ENCODE measurements around the gene DND1.
"Not testable (repeated sequence)": the region's sequence is repeated elsewhere in the genome, so short reads cannot be mapped to it uniquely, and the experiment has no call there.

Gene DND1

DNA sequence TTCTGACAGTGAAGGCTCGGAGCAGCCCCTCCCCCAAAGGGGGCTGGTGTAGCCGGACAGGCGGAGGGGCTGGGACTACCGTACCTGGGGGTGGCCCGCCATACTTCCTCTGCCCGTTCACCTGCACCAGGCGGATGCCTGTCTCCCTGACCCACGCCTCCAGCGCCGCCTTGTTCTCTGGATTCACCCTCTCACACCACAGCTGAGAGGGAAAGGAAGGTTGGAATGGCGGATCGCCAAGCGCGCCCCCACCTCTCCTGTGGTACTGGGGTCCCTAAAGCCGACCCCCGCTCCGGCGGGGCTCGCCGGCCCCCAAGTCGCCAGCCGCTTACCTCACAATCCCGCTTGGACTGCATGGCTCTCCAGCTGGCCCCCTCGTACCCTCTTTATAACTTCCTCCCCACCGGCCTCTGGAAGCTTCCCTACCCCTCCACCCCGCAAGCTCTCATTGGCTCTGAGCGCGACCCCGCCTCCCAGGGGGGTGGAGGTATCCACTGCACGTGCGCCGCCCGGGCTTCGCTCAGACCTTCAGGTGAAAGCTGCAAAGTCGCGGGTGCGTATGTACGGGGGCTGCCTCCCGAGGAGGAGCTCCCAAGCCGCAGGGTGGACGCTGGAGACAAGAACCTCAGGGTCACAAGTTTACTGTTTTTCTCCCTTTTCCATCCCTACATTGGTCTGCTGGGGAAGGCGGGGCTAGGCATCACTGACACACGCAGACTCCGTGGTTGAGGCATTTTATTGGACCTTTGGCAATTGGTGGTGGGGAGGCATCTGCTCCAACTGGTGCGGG, at the start of gene DND1:
Gene DND1, minus strand, starts transcription at position 390 of the 790 bp plus-strand sequence. Its CDS starts 34 bp downstream, at position 356.
- peak within 1 kb of the TSS; percentile 35 for H3K27ac Mint-ChIP-seq
- H3K4me1 Mint-ChIP-seq (ENCODE audit: low read depth): no peaks in the 10 kb centered on the region
- no peak for DNase-seq (ENCODE audit: low spot score)
- no peaks in the 10 kb centered on the region for H3K27me3 Mint-ChIP-seq (ENCODE audit: low read depth)
- no peaks in the 10 kb centered on the region for H3K9me3 Mint-ChIP-seq
- peaks cover 58% of the 10 kb centered on the region for H3K36me3 Mint-ChIP-seq (ENCODE audit: low read depth)
- no peak within 1 kb of the TSS for H3K4me3 Mint-ChIP-seq

DNA sequence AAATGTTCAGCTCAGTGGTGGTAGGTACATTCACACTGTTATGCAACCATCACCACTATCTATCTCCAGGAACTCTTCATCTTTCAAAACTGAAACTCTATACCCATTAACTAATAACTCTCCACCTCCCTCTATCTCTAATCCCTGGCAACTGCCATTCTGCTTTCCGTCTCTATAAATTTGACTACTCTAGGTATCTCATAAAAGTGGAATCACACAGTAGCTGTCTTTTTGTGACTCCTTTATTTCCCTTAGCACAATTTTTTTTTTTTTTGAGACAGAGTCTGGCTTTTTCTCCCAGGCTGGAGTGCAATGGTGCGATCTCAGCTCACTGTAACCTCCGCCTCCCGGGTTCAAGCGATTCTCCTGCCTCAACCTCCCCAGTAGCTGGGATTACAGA, 48.0 kb upstream of the DND1 start:
- not testable (repeated sequence) for H3K36me3 Mint-ChIP-seq (ENCODE audit: low read depth); H3K9me3 Mint-ChIP-seq; H3K4me3 Mint-ChIP-seq; H3K27ac Mint-ChIP-seq; DNase-seq (ENCODE audit: low spot score)
- peaks cover 15% of the 10 kb centered on the region for H3K27me3 Mint-ChIP-seq (ENCODE audit: low read depth)
- H3K4me1 Mint-ChIP-seq (ENCODE audit: low read depth): peaks cover 14% of the 10 kb centered on the region

DNA sequence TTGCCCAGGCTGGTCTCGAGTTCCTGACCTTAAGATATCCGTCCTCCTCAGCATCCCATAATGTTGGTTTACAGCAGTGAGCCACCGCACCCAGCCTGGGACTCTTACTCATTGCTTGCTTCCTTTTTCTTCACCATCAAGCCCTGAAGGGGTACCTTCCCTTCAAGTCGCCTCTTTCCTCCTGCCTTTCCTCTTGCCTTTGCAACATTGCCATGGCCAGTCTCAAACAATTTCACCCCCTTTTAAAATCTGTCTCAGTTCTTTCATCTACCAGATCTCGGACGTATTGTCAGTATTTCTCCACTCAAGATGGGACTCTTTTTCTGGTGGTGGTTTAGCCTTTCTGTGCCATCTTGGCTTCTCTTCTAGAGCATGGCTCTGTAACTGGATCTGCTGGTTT, 47.4 kb upstream of the DND1 start:
- H3K4me1 Mint-ChIP-seq (ENCODE audit: low read depth); H3K27ac Mint-ChIP-seq; DNase-seq (ENCODE audit: low spot score); H3K4me3 Mint-ChIP-seq; H3K36me3 Mint-ChIP-seq (ENCODE audit: low read depth); H3K9me3 Mint-ChIP-seq: not testable (repeated sequence)
- peaks cover 15% of the 10 kb centered on the region for H3K27me3 Mint-ChIP-seq (ENCODE audit: low read depth)

DNA sequence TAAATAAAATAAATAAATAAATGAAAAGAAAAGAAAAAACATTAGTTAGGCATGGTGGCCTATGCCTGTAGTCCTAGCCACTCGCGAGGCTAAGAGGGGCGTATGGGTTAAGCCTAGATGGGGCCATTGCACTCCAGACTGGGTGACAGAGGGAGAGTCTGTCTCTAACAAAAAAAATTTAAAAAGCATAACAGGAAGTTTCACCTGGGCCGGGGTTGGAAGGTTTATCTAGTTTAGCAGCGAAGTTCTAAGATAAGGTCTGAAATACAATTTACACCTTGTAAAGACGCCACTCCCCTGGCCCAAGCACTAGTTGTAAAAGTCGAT, 44.9 kb upstream of the DND1 start:
- Mint-ChIP-seq H3K4me1 (ENCODE audit: low read depth) (peaks cover 4% of the 10 kb centered on the region), H3K4me3 (peak overlapping the region; percentile 34), H3K27ac (peak overlapping the region; percentile 42), H3K27me3 (ENCODE audit: low read depth) (peaks cover 8% of the 10 kb centered on the region), H3K9me3 (no peaks in the 10 kb centered on the region), H3K36me3 (ENCODE audit: low read depth) (no peaks in the 10 kb centered on the region)
- no peak for DNase-seq (ENCODE audit: low spot score)

- peaks cover 13% of the 10 kb centered on the region for H3K4me1 Mint-ChIP-seq (ENCODE audit: low read depth)
- H3K4me3 Mint-ChIP-seq; H3K36me3 Mint-ChIP-seq (ENCODE audit: low read depth); DNase-seq (ENCODE audit: low spot score); H3K27ac Mint-ChIP-seq; H3K27me3 Mint-ChIP-seq (ENCODE audit: low read depth); H3K9me3 Mint-ChIP-seq: not testable (repeated sequence)
Observed at GRCh38 chr5:140716238-140716637, 42.9 kb upstream of the DND1 start.

DNA sequence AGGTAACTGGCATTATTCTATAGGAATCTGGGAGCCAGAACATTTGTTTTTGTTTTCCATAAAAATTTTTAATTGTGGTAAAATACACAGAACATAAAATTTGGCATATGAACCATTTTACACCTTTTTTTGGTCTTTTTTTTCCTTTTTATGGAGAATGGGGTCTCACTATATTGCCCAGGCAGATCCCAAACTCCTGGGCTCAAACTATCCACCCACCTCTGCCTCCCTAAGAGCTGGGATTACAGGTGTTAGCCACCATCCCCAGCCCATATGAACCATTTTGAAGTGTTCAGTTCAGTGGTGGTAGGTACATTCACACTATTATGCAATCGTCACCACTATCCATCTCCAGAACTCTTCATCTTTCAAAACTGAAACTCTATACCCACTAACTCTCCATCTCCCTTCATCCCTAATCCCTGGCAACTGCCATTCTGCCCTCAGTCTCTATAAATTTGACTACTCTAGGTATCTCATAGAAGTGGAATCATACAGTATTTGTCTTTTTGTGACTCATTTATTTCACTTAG, 40.3 kb upstream of the DND1 start:
- Mint-ChIP-seq H3K4me3 (no peak overlapping the region), H3K27ac (no peak overlapping the region), H3K27me3 (ENCODE audit: low read depth) (peaks cover 7% of the 10 kb centered on the region), H3K4me1 (ENCODE audit: low read depth) (peaks cover 22% of the 10 kb centered on the region), H3K9me3 (no peaks in the 10 kb centered on the region), H3K36me3 (ENCODE audit: low read depth) (peaks cover 2% of the 10 kb centered on the region)
- DNase-seq (ENCODE audit: low spot score): no peak

DNA sequence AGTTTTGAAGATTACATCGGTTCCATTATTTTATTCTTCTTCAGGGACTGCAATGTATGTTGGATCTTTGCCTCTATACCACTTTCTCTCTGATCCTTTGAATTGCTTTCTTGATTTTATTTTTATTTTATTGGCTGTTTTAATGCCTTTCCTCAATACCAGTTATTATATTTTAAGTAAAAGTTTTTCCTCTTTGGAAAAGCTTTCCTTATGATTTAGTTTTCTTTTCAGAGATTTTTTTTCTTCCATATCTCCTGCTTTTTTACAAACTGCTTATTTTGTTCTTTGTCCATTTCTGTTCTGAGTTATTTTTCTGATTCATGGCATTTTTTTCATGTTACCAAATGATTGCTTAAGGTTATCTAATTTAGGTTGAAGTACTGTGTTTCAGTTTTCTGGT, 38.4 kb upstream of the DND1 start:
- peaks cover 7% of the 10 kb centered on the region for H3K27me3 Mint-ChIP-seq (ENCODE audit: low read depth)
- no peaks in the 10 kb centered on the region for H3K9me3 Mint-ChIP-seq
- peak overlapping the region; percentile 64 for H3K27ac Mint-ChIP-seq
- no peak for DNase-seq (ENCODE audit: low spot score)
- H3K4me3 Mint-ChIP-seq: peak overlapping the region; percentile 98
- peaks cover 20% of the 10 kb centered on the region for H3K4me1 Mint-ChIP-seq (ENCODE audit: low read depth)
- peaks cover 2% of the 10 kb centered on the region for H3K36me3 Mint-ChIP-seq (ENCODE audit: low read depth)

DNA sequence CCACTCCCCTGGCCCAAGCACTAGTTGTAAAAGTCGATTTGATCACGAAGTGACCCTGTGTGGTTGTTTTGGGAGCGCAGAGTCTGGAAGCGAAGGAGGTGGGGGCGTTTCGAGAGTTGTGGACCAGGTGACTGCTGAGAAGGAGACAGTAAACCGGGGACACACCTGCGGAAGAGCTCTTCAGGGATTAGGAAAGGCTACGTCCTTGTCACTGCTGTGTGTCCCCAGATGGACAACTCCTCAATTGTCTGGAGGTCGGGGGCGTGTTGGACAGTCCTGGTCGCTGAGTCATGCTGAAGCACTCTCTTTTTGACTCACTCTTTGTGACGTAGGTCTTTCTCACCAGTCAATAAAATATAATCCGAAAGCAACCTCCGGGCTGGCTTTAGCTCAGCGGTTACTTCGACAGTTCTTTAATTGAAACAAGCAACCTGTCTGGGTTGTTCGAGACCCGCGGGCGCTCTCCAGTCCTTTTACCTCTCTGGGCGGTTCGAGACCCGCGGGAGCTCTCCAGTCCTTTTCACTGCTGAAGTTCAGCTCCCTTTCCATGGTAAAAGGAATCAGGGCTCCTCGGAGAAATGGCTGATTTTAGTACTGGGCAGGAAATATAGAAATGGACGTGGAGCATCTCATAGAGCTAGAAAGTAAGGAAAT, 37.6 kb upstream of the DND1 start:
- Mint-ChIP-seq H3K27me3 (ENCODE audit: low read depth) (peaks cover 7% of the 10 kb centered on the region), H3K4me1 (ENCODE audit: low read depth) (peaks cover 20% of the 10 kb centered on the region), H3K9me3 (no peaks in the 10 kb centered on the region), H3K36me3 (ENCODE audit: low read depth) (peaks cover 7% of the 10 kb centered on the region), H3K4me3 (peak overlapping the region; percentile 98), H3K27ac (peak overlapping the region; percentile 98)
- peak; percentile 90 for DNase-seq (ENCODE audit: low spot score)

DNA sequence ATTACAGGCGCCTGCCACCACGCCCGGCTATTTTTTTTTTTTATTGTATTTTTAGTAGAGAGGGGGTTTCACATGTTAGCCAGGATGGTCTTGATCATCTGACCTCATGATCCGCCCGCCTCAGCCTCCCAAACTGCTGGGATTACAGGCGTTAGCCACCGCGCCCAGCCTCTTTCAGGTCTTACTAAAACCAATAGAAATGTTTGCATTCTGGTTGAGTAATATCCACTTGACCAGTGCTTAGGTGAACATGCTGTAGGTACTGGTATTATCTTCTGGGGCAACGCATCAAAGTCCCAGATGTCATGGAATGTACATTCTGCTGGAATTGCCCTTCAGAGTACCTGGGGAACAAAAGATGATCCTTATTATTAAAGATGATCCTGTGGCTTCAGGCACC, 35.4 kb upstream of the DND1 start:
- Mint-ChIP-seq H3K36me3 (ENCODE audit: low read depth) (peaks cover 22% of the 10 kb centered on the region), H3K4me1 (ENCODE audit: low read depth) (peaks cover 20% of the 10 kb centered on the region), H3K4me3 (peak overlapping the region; percentile 71)
- H3K27ac Mint-ChIP-seq; DNase-seq (ENCODE audit: low spot score); H3K27me3 Mint-ChIP-seq (ENCODE audit: low read depth); H3K9me3 Mint-ChIP-seq: not testable (repeated sequence)

DNA sequence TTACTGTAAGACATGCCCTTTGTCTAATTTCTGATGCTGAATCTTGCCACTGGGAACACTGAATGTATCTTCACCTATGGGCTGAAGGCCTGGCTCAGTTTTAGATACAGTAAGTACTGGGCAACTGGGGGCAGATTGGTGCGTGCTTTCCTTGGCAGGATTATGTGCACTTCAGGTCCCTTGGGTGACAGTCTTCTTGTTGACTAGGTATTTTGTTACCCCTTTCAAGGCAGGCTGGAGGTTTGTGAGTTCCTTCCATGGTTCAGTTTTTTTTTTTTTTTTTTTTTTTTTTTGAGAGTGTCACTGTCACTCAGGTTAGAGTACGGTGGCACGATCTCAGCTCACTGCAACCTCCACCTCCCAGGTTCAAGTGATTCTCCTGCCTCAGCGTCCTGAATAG, 34.4 kb upstream of the DND1 start:
- Mint-ChIP-seq H3K4me1 (ENCODE audit: low read depth) (peaks cover 20% of the 10 kb centered on the region), H3K4me3 (no peak overlapping the region), H3K27ac (no peak overlapping the region), H3K36me3 (ENCODE audit: low read depth) (peaks cover 26% of the 10 kb centered on the region), H3K27me3 (ENCODE audit: low read depth) (peaks cover 5% of the 10 kb centered on the region), H3K9me3 (no peaks in the 10 kb centered on the region)
- DNase-seq (ENCODE audit: low spot score): no peak

- Mint-ChIP-seq H3K27me3 (ENCODE audit: low read depth) (no peaks in the 10 kb centered on the region), H3K27ac (peak within 1 kb of the TSS; percentile 95), H3K4me3 (peak within 1 kb of the TSS; percentile 99), H3K36me3 (ENCODE audit: low read depth) (peaks cover 65% of the 10 kb centered on the region), H3K4me1 (ENCODE audit: low read depth) (peaks cover 21% of the 10 kb centered on the region), H3K9me3 (no peaks in the 10 kb centered on the region)
- DNase-seq (ENCODE audit: low spot score): peak; percentile 93
Observed at GRCh38 chr5:140700177-140701144, 27.1 kb upstream of the DND1 start, which contains the start of gene ZMAT2. ZMAT2 (plus strand) TSS chr5:140700447; CDS start chr5:140700461, 14 bp downstream.

GRCh38 chr5:140696891-140697492, 23.6 kb upstream of the DND1 start:
- no peak overlapping the region for H3K4me3 Mint-ChIP-seq
- H3K36me3 Mint-ChIP-seq (ENCODE audit: low read depth): peaks cover 54% of the 10 kb centered on the region
- no peaks in the 10 kb centered on the region for H3K27me3 Mint-ChIP-seq (ENCODE audit: low read depth)
- peaks cover 26% of the 10 kb centered on the region for H3K4me1 Mint-ChIP-seq (ENCODE audit: low read depth)
- no peaks in the 10 kb centered on the region for H3K9me3 Mint-ChIP-seq
- no peak overlapping the region for H3K27ac Mint-ChIP-seq
- no peak for DNase-seq (ENCODE audit: low spot score)

- no peak for DNase-seq (ENCODE audit: low spot score)
- H3K4me3 Mint-ChIP-seq: no peak overlapping the region
Observed at GRCh38 chr5:140694276-140694675, 20.9 kb upstream of the DND1 start.

More at GRCh38 chr5:140694276-140694675, 20.9 kb upstream of the DND1 start:
- Mint-ChIP-seq H3K4me1 (ENCODE audit: low read depth) (peaks cover 19% of the 10 kb centered on the region), H3K9me3 (no peaks in the 10 kb centered on the region), H3K36me3 (ENCODE audit: low read depth) (peaks cover 56% of the 10 kb centered on the region), H3K27ac (no peak overlapping the region), H3K27me3 (ENCODE audit: low read depth) (no peaks in the 10 kb centered on the region)
